Measurements from ENCODE around the gene PDCD1. TPM values are rescaled to one million over a fixed set of nuclear protein-coding genes. Genes with fewer than 3 reads are reported as not detected.

PDCD1 gene
- total RNA-seq, 3 donors from 2014 or later (not counting 1 experiment from before 2014, with no cell fraction given), result 0.45 TPM; not detected in 2

GRCh38 chr2:241872313-241872642 lies 13.6 kb upstream of the PDCD1 start:
- H3K9me3 ChIP-seq (ENCODE audit: control insufficient read depth, insufficient read depth, low read length), result no peaks in the 10 kb centered on the region
- no peaks in the 10 kb centered on the region for H3K36me3 ChIP-seq (ENCODE audit: control insufficient read depth, insufficient read depth, low read length)
- ATAC-seq (no peak), DNase-seq (no peak)
- 83% methylated on average over 15 of the region's 15 CpGs for WGBS (ENCODE audit: insufficient coverage)
- H3K4me1 Mint-ChIP-seq, result peaks cover 30 to 59% of the 10 kb centered on the region in 2 donors
- H3K4me1 ChIP-seq (ENCODE audit: control insufficient read depth, insufficient read depth, low read length), result peaks cover 67% of the 10 kb centered on the region
- H3K27ac ChIP-seq (ENCODE audit: low read length), result no peak overlapping the region
- peak overlapping the region in 1 of 2 donors; percentile 89 for H3K27ac Mint-ChIP-seq
- no peaks in the 10 kb centered on the region for H3K36me3 Mint-ChIP-seq
- intact Hi-C loops (cut with micrococcal nuclease), result loop anchor here (10.0 kb wide), 1 partner anchor 187 kb away; the partner anchor contains the start of gene DTYMK
- H3K27me3 ChIP-seq (ENCODE audit: control insufficient read depth, insufficient read depth, low read length), result no peaks in the 10 kb centered on the region
- no peak for TF ChIP-seq CTCF (IDR thresholded peaks at IDR 0.05)
- no peaks in the 10 kb centered on the region for H3K9me3 Mint-ChIP-seq
- H3K4me3 Mint-ChIP-seq, result peak overlapping the region; percentile 49
- no peak overlapping the region for H3K4me3 ChIP-seq (ENCODE audit: low read length)
- H3K27me3 Mint-ChIP-seq (ENCODE audit: low read depth in 2 of 2), result no peaks in the 10 kb centered on the region

- Mint-ChIP-seq H3K9me3 (no peaks in the 10 kb centered on the region), H3K4me3 (peak overlapping the region; percentile 83), H3K27me3 (ENCODE audit: low read depth in 2 of 2) (no peaks in the 10 kb centered on the region), H3K36me3 (no peaks in the 10 kb centered on the region), H3K4me1 (peaks cover 30 to 61% of the 10 kb centered on the region in 2 donors), H3K27ac (peak overlapping the region; percentile 77 to 89)
- H3K27ac ChIP-seq (ENCODE audit: low read length), result peak overlapping the region; percentile 64
- DNase-seq (no peak), ATAC-seq (peak in 1 of 3 donors; percentile 1)
- no peak overlapping the region for H3K4me3 ChIP-seq (ENCODE audit: low read length)
- peaks cover 72% of the 10 kb centered on the region for H3K4me1 ChIP-seq (ENCODE audit: control insufficient read depth, insufficient read depth, low read length)
- intact Hi-C loops (cut with micrococcal nuclease), result loop anchor here (10.0 kb wide), 1 partner anchor 187 kb away; the partner anchor contains the start of gene DTYMK
- no peaks in the 10 kb centered on the region for H3K27me3 ChIP-seq (ENCODE audit: control insufficient read depth, insufficient read depth, low read length)
- WGBS (ENCODE audit: insufficient coverage), result 39% methylated on average over 38 of the region's 38 CpGs
- no peaks in the 10 kb centered on the region for H3K36me3 ChIP-seq (ENCODE audit: control insufficient read depth, insufficient read depth, low read length)
- no peak for TF ChIP-seq CTCF (IDR thresholded peaks at IDR 0.05)
- H3K9me3 ChIP-seq (ENCODE audit: control insufficient read depth, insufficient read depth, low read length), result no peaks in the 10 kb centered on the region
Observed at GRCh38 chr2:241871538-241872312, 13.0 kb upstream of the PDCD1 start.

DNA sequence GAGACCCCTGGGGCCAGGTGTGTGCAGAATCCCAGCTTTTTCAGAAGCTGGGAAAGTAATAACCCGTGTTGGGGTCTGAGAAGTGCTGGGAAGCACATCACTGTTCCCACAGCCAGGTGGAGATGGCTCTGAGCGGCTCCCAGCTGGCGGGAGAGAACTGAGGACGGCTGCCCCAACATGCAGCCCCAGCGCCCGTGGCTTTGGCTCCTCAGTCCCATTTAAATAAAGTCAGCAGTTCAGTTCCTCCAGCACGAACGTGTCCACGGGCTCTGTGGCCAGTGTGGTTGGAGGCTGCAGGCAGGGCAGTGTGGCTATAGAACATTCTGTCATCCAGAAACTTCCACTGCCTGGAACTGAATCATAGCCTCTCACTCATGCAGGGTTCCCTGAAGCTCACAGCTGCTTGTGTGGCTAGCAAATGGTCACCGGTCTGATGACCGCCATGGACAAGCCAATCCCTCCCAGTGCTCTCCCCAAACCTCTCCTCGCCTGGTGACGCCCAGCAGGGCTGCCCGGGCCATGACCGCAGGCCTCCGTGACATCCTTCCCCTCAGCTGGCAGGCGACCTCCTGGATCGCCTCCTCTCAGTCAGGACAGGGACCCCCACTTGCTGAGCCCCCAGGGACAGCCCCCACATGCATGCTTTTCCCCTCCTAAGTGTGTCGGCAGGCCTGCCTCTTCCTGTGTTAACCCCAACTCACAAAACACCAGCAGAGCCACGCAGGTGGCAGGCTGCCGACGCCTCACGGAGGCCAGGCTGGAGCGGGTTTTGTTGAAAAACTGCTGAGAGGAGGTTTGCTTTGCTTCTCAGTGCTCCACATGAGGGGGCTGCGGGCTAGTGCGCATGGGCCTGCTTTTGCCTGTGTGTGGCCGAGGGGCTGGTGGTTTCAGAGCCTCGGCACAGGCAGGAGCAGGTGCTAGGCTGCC lies 12.2 kb upstream of the PDCD1 start:
- peak overlapping the region; percentile 83 for H3K4me3 Mint-ChIP-seq
- intact Hi-C loops (cut with micrococcal nuclease), result loop anchor here (10.0 kb wide), 1 partner anchor 186 kb away; the partner anchor contains the start of gene DTYMK
- Histone ChIP-seq H3K9me3 (ENCODE audit: control insufficient read depth, insufficient read depth, low read length) (no peaks in the 10 kb centered on the region), H3K4me3 (ENCODE audit: low read length) (no peak overlapping the region), H3K4me1 (ENCODE audit: control insufficient read depth, insufficient read depth, low read length) (peaks cover 81% of the 10 kb centered on the region), H3K36me3 (ENCODE audit: control insufficient read depth, insufficient read depth, low read length) (no peaks in the 10 kb centered on the region), H3K27me3 (ENCODE audit: control insufficient read depth, insufficient read depth, low read length) (peaks cover 1% of the 10 kb centered on the region), H3K27ac (ENCODE audit: low read length) (peak overlapping the region; percentile 64)
- ATAC-seq (peak; percentile 68 to 76 (median 75)), DNase-seq (peak; percentile 63 to 79)
- no peak for TF ChIP-seq CTCF (IDR thresholded peaks at IDR 0.05)
- WGBS (ENCODE audit: insufficient coverage), result 22% methylated on average over 28 of the region's 28 CpGs
- peak overlapping the region; percentile 77 to 89 for H3K27ac Mint-ChIP-seq
- no peaks in the 10 kb centered on the region for H3K9me3 Mint-ChIP-seq
- peaks cover 32 to 64% of the 10 kb centered on the region in 2 donors for H3K4me1 Mint-ChIP-seq
- H3K27me3 Mint-ChIP-seq (ENCODE audit: low read depth in 2 of 2), result peaks cover 0 to under 1% of the 10 kb centered on the region in 2 donors
- H3K36me3 Mint-ChIP-seq, result no peaks in the 10 kb centered on the region
